IPS-20b (cell line): ENCODE data around the gene ABCA9.

Experiments
- H3K27ac ChIP-seq: one replicate; pipeline ENCODE4 v1.5.1; 2013; ENCODE audit warnings: low read length
- H3K27me3 ChIP-seq: 2 replicates; pipeline ENCODE4 v1.6.1; 2013; ENCODE audit warnings: mild to moderate bottlenecking, low read length, inconsistent platforms; ENCODE audit not compliant: insufficient read depth
- H3K36me3 ChIP-seq: 2 replicates; pipeline ENCODE4 v1.6.1; 2013; ENCODE audit warnings: low read depth, mild to moderate bottlenecking, inconsistent platforms, low read length, moderate library complexity; ENCODE audit not compliant: insufficient read depth
- H3K4me1 ChIP-seq: 2 replicates; pipeline ENCODE4 v1.6.1; 2013; ENCODE audit warnings: mild to moderate bottlenecking, control low read depth, inconsistent platforms, low read length, moderate library complexity; ENCODE audit not compliant: insufficient read depth
- H3K4me3 ChIP-seq: 2 replicates; pipeline ENCODE4 v1.5.1; 2013; ENCODE audit warnings: mild to moderate bottlenecking, low read length, inconsistent platforms
- H3K9ac ChIP-seq: 2 replicates; pipeline ENCODE4 v1.6.1; 2013; ENCODE audit warnings: low read depth, mild to moderate bottlenecking, inconsistent platforms, low read length, moderate library complexity
- H3K9me3 ChIP-seq: 2 replicates; pipeline ENCODE4 v1.6.1; 2013; ENCODE audit warnings: mild to moderate bottlenecking, low read depth, low read length, inconsistent platforms; ENCODE audit not compliant: insufficient read depth

Gene ABCA9

GRCh38 chr17:69047368-69048263, 13.1 kb downstream of the ABCA9 start:
- no peaks in the 10 kb centered on the region for H3K36me3 ChIP-seq
- H3K27me3 ChIP-seq = no peaks in the 10 kb centered on the region
- H3K9me3 ChIP-seq = no peaks in the 10 kb centered on the region
- H3K4me3 ChIP-seq = no peak overlapping the region
- no peak overlapping the region for H3K27ac ChIP-seq
- no peaks in the 10 kb centered on the region for H3K4me1 ChIP-seq
- H3K9ac ChIP-seq = no peak overlapping the region

- H3K9me3 ChIP-seq = no peaks in the 10 kb centered on the region
Observed at GRCh38 chr17:69046121-69046807, 14.5 kb downstream of the ABCA9 start.

DNA sequence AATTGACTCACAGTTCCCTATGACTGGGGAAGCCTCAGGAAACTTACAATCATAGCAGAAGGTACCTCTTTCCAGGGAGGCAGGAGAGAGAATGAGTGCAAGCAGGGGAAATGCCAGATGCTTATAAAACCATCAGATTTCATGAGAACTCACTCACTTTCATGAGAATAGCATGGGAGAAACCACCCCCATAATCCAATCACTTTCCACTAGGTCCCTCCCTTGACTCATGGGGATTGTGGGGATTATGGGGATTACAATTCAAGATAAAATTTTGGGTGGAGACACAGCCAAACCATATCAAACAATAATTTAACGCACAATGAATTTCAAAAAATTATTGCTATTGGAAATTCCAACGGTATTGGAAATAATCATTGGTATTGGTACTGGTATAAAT, 15.1 kb downstream of the ABCA9 start:
- Histone ChIP-seq H3K9ac (no peak overlapping the region), H3K9me3 (no peaks in the 10 kb centered on the region), H3K27me3 (no peaks in the 10 kb centered on the region), H3K27ac (no peak overlapping the region), H3K36me3 (no peaks in the 10 kb centered on the region), H3K4me3 (no peak overlapping the region), H3K4me1 (no peaks in the 10 kb centered on the region)

More at GRCh38 chr17:69046121-69046807, 14.5 kb downstream of the ABCA9 start:
- H3K9ac ChIP-seq = no peak overlapping the region
- no peaks in the 10 kb centered on the region for H3K36me3 ChIP-seq
- no peaks in the 10 kb centered on the region for H3K27me3 ChIP-seq
- H3K27ac ChIP-seq = no peak overlapping the region
- no peaks in the 10 kb centered on the region for H3K4me1 ChIP-seq
- H3K4me3 ChIP-seq = no peak overlapping the region

DNA sequence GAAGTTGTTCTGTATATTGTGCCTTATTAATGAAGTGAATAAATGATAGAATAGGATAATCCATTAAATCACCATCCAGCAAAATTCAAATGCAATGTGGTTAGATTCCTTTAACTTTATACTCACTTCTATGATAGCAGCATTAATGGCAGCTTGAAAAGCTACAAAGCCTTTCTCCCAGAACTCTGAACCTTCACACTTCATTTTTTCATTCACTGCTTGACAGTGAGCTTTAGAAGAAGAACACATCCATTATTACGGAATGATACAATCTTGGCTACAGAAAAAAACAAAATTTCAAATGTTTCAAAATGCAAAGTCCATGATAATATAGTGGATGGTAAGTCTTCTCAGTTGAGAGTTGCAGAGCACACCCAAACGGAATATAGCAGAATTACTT, 16.4 kb downstream of the ABCA9 start:
- no peaks in the 10 kb centered on the region for H3K9me3 ChIP-seq
- H3K27me3 ChIP-seq = no peaks in the 10 kb centered on the region
- no peak overlapping the region for H3K4me3 ChIP-seq
- no peak overlapping the region for H3K27ac ChIP-seq
- H3K4me1 ChIP-seq = no peaks in the 10 kb centered on the region
- no peaks in the 10 kb centered on the region for H3K36me3 ChIP-seq
- no peak overlapping the region for H3K9ac ChIP-seq

DNA sequence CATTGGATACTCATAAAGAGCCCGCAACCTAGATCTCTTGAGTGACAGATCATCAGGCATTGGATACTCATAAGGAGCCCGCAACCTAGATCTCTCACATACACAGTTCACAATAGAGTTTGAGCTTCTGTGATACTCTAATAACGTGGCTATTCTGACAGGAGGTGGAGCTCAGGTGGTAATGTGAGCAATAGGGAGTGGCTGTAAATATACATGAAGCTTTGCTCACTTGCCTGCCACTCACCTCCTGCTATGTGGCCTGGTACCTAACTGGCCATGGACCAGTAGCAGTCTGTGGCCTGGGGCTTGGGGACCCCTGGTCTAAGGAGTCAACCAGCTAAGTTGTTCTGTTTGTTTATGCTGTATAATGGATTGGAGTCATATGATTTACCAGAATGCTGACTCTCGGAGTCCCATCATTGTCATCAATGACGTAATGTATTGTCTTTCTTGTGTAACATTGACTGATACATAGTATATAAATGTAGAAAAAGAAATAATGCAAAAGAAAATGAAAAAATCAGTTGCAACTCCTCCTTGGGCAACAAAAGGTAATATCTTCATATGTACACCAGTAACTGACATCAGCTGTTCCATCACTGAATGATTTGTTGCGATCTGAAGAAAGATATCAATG, 17.5 kb downstream of the ABCA9 start:
- Histone ChIP-seq H3K4me1 (no peaks in the 10 kb centered on the region), H3K9ac (no peak overlapping the region), H3K4me3 (no peak overlapping the region), H3K9me3 (no peaks in the 10 kb centered on the region), H3K27me3 (no peaks in the 10 kb centered on the region), H3K36me3 (no peaks in the 10 kb centered on the region), H3K27ac (no peak overlapping the region)

DNA sequence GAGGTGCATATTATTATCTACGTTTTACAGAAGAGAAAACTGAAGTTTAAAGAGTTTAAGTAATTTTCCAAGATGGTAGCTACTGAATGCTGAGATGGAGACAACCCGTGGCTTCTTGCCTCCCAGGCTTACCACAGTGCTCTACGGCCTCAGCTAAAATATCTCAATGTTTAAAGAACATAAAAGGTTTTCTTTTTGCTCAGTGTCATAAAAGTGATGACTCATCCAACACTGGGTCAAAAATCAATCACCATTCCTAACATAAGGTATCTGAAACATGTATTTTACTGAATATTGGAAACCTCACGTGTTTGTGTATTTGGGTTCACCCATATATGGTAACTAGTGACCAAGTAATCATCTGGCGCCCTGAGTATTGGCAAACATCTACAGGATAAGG, 18.4 kb downstream of the ABCA9 start:
- Histone ChIP-seq H3K9ac (no peak overlapping the region), H3K27me3 (no peaks in the 10 kb centered on the region), H3K4me3 (no peak overlapping the region), H3K36me3 (no peaks in the 10 kb centered on the region), H3K9me3 (no peaks in the 10 kb centered on the region), H3K4me1 (no peaks in the 10 kb centered on the region), H3K27ac (no peak overlapping the region)

GRCh38 chr17:69031839-69032238, 28.9 kb downstream of the ABCA9 start:
- Histone ChIP-seq H3K27ac (no peak overlapping the region), H3K36me3 (no peaks in the 10 kb centered on the region), H3K4me1 (no peaks in the 10 kb centered on the region), H3K9ac (no peak overlapping the region), H3K27me3 (no peaks in the 10 kb centered on the region), H3K4me3 (no peak overlapping the region), H3K9me3 (no peaks in the 10 kb centered on the region)

DNA sequence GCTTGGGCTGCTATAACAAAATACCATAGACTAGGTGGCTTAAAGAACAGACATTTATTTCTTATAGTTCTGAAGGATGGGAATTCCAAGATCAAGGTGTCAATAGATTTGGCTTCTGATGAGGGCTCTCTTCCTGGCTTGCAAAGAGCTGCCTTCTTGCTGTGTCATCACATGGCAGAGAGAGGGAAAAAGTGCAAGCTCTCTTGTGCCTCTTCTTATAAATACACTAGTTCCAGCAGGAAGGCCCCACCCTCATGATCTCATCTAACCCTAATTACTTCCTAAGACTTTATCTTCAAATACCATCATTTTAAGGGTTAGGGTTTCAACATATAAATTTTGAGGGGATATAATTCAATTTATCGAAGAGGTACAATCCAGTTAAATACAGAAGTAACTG, 30.6 kb downstream of the ABCA9 start:
- Histone ChIP-seq H3K27ac (no peak overlapping the region), H3K9ac (no peak overlapping the region), H3K9me3 (no peaks in the 10 kb centered on the region), H3K4me3 (no peak overlapping the region), H3K27me3 (no peaks in the 10 kb centered on the region), H3K36me3 (no peaks in the 10 kb centered on the region), H3K4me1 (no peaks in the 10 kb centered on the region)

GRCh38 chr17:69018687-69019086, 42.0 kb downstream of the ABCA9 start:
- no peak overlapping the region for H3K4me3 ChIP-seq
- no peaks in the 10 kb centered on the region for H3K4me1 ChIP-seq
- H3K9me3 ChIP-seq = no peaks in the 10 kb centered on the region
- H3K27me3 ChIP-seq = no peaks in the 10 kb centered on the region
- no peaks in the 10 kb centered on the region for H3K36me3 ChIP-seq
- no peak overlapping the region for H3K27ac ChIP-seq
- no peak overlapping the region for H3K9ac ChIP-seq

DNA sequence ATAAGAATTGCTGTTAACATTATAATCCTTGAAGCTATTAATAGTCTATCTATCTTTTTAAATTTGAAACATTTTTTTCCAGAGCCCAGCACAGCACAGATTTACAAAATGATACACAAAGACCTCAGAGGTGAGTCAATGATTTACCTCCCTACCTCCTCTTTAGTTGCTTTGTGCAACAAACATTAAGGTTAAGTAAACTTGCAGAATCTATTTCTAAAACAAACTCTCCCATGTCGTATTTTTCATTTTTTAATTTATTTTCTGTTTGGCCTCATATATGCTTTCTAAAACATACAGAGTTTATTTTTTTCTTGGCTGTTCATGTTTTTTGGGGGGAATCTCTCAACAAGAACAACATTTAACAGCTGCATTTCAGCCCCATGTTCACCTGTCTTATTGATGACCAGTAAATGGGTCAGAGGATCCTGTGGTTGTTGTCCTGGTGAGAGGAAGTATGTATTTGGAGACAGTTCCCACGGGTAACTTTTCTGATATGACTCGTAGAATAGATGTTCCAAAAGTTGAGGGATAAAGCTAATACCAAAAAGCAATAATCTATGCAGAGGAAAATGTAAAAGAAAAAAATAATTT, 42.6 kb downstream of the ABCA9 start:
- Histone ChIP-seq H3K4me1 (no peaks in the 10 kb centered on the region), H3K9me3 (no peaks in the 10 kb centered on the region), H3K27me3 (no peaks in the 10 kb centered on the region), H3K4me3 (no peak overlapping the region), H3K36me3 (no peaks in the 10 kb centered on the region), H3K27ac (no peak overlapping the region), H3K9ac (no peak overlapping the region)

- no peaks in the 10 kb centered on the region for H3K4me1 ChIP-seq
- no peaks in the 10 kb centered on the region for H3K36me3 ChIP-seq
- H3K9ac ChIP-seq = no peak overlapping the region
- no peaks in the 10 kb centered on the region for H3K27me3 ChIP-seq
- H3K4me3 ChIP-seq = no peak overlapping the region
- H3K27ac ChIP-seq = no peak overlapping the region
- no peaks in the 10 kb centered on the region for H3K9me3 ChIP-seq
Observed at GRCh38 chr17:69015631-69016030, 45.1 kb downstream of the ABCA9 start.
